HG02571 (cell line): ENCODE data around the gene GALNT9.
"Not testable (repeated sequence)": the region's sequence is repeated elsewhere in the genome, so short reads cannot be mapped to it uniquely, and the experiment has no call there.

ENCODE experiments used
- ATAC-seq: cut with Tn5 transposase; IDR thresholded peaks from one replicate; pipeline ENCODE4 v1.9.1; 2021; ENCODE audit warnings: mild to moderate bottlenecking, moderate library complexity; ENCODE audit not compliant: unreplicated experiment

GALNT9 gene

GRCh38 chr12:132329036-132329719 is at the start of gene GALNT9:
Gene GALNT9 (minus strand): TSS chr12:132329589. CDS start chr12:132329203, 386 bp downstream.
- ATAC-seq = no peak

- ATAC-seq = not testable (repeated sequence)
These were observed 49.7 kb upstream of the GALNT9 start for GRCh38 chr12:132379057-132379456.

- no peak for ATAC-seq
These were observed 47.8 kb upstream of the GALNT9 start for GRCh38 chr12:132377147-132377546.

- no peak for ATAC-seq
These were observed 47.1 kb upstream of the GALNT9 start for GRCh38 chr12:132376464-132376830.

GRCh38 chr12:132375747-132376463 is 46.5 kb upstream of the GALNT9 start:
- no peak for ATAC-seq

- no peak for ATAC-seq
These were observed 45.4 kb upstream of the GALNT9 start for GRCh38 chr12:132374612-132375445.

GRCh38 chr12:132373901-132374611 is 44.7 kb upstream of the GALNT9 start:
- ATAC-seq = no peak

- no peak for ATAC-seq
These were observed 38.5 kb upstream of the GALNT9 start for GRCh38 chr12:132367852-132368251.

GRCh38 chr12:132367071-132367851 is 37.9 kb upstream of the GALNT9 start:
- ATAC-seq = no peak

GRCh38 chr12:132366341-132366861 is 37.0 kb upstream of the GALNT9 start:
- ATAC-seq = no peak

GRCh38 chr12:132365226-132365625 is 35.8 kb upstream of the GALNT9 start:
- ATAC-seq = no peak

- ATAC-seq = no peak
These were observed 35.0 kb upstream of the GALNT9 start for GRCh38 chr12:132364348-132364902.

GRCh38 chr12:132363661-132364347 is 34.4 kb upstream of the GALNT9 start:
- ATAC-seq = no peak

- ATAC-seq = no peak
These were observed 33.7 kb upstream of the GALNT9 start for GRCh38 chr12:132362996-132363660.

GRCh38 chr12:132360906-132361777 is 31.8 kb upstream of the GALNT9 start:
- ATAC-seq = no peak

- no peak for ATAC-seq
These were observed 31.0 kb upstream of the GALNT9 start for GRCh38 chr12:132360410-132360809.

GRCh38 chr12:132359971-132360370 is 30.6 kb upstream of the GALNT9 start:
- no peak for ATAC-seq

- ATAC-seq = no peak
These were observed 30.2 kb upstream of the GALNT9 start for GRCh38 chr12:132359551-132359950.
